Astrocyte (in vitro differentiated cells and primary cell): ENCODE results near the gene FOXL3. TPM values are rescaled to one million over a fixed set of nuclear protein-coding genes. Genes with fewer than 3 reads are reported as not detected.

ENCODE experiments used
- DNase-seq: peaks from one replicate; pipeline ENCODE4 v3.0.0-alpha.2; 2010; ENCODE audit warnings: low read depth
- FAIRE-seq: peaks from 2 replicates; lab custom pipeline; 2011; peaks lifted over from hg19 to GRCh38; lab: Jason Lieb, UNC
- H2AFZ ChIP-seq: 2 replicates; pipeline ENCODE4 v1.6.0; 2012; ENCODE audit warnings: low read depth, low read length, inconsistent platforms
- H3K27ac ChIP-seq: 2 replicates; pipeline ENCODE4 v1.5.1; 2011; ENCODE audit warnings: low read depth, low read length, inconsistent platforms
- H3K27me3 ChIP-seq: 2 replicates; pipeline ENCODE4 v1.6.0; 2011; ENCODE audit warnings: low read length, inconsistent platforms; ENCODE audit not compliant: insufficient read depth
- H3K36me3 ChIP-seq: 2 replicates; pipeline ENCODE4 v1.5.1; 2011; ENCODE audit warnings: low read length, inconsistent platforms; ENCODE audit not compliant: insufficient read depth
- H3K4me1 ChIP-seq: 2 replicates; pipeline ENCODE4 v1.5.1; 2011; ENCODE audit warnings: low read length, inconsistent platforms; ENCODE audit not compliant: insufficient read depth
- H3K4me2 ChIP-seq: 2 replicates; pipeline ENCODE4 v1.6.0; 2012; ENCODE audit warnings: low read length, inconsistent platforms
- H3K4me3 ChIP-seq: 2 replicates; pipeline ENCODE4 v1.5.1; 2011; ENCODE audit warnings: low read depth, mild to moderate bottlenecking, low read length, inconsistent platforms; ENCODE audit not compliant: insufficient read depth
- H3K79me2 ChIP-seq: 2 replicates; pipeline ENCODE4 v1.6.0; 2012; ENCODE audit warnings: mild to moderate bottlenecking, low read length, inconsistent platforms; ENCODE audit not compliant: insufficient read depth
- H3K9ac ChIP-seq: 2 replicates; pipeline ENCODE4 v1.6.0; 2012; ENCODE audit warnings: mild to moderate bottlenecking, low read length, inconsistent platforms
- H3K9me3 ChIP-seq: 2 replicates; pipeline ENCODE4 v1.5.1; 2012; ENCODE audit warnings: low read depth, mild to moderate bottlenecking, low read length, inconsistent platforms; ENCODE audit not compliant: insufficient read depth
- H4K20me1 ChIP-seq: 2 replicates; pipeline ENCODE4 v1.6.0; 2012; ENCODE audit warnings: low read length, inconsistent platforms; ENCODE audit not compliant: insufficient read depth
- H3K27ac Mint-ChIP-seq: one replicate; pipeline ENCODE4 v1.8.0; 2021; ENCODE audit warnings: mild to moderate bottlenecking, mixed read lengths; ENCODE audit not compliant: unreplicated experiment
- H3K27me3 Mint-ChIP-seq: one replicate; pipeline ENCODE4 v1.8.0; 2021; ENCODE audit warnings: low read depth, mixed read lengths; ENCODE audit not compliant: unreplicated experiment
- H3K36me3 Mint-ChIP-seq: one replicate; pipeline ENCODE4 v1.8.0; 2021; ENCODE audit warnings: low read depth, mixed read lengths; ENCODE audit not compliant: unreplicated experiment
- H3K4me1 Mint-ChIP-seq: one replicate; pipeline ENCODE4 v1.8.0; 2021; ENCODE audit warnings: low read depth, mixed read lengths; ENCODE audit not compliant: unreplicated experiment
- H3K4me3 Mint-ChIP-seq: one replicate; pipeline ENCODE4 v1.8.0; 2021; ENCODE audit warnings: mild to moderate bottlenecking, moderate library complexity, mixed read lengths; ENCODE audit not compliant: unreplicated experiment
- H3K9me3 Mint-ChIP-seq: one replicate; pipeline ENCODE4 v1.8.0; 2021; ENCODE audit warnings: mild to moderate bottlenecking, mixed read lengths; ENCODE audit not compliant: unreplicated experiment
- CTCF ChIP-seq: IDR thresholded peaks from 2 replicates; pipeline ENCODE4 v1.5.1; 2011; ENCODE audit warnings: low read depth, mild to moderate bottlenecking, inconsistent platforms, low read length, moderate library complexity; ENCODE audit not compliant: insufficient read depth
- EZH2 ChIP-seq: IDR thresholded peaks from 2 replicates; pipeline ENCODE4 v1.6.1; 2012; ENCODE audit warnings: mild to moderate bottlenecking, low read length, inconsistent platforms; ENCODE audit not compliant: insufficient read depth
- total RNA-seq: library from RNA; stranded (reverse); gene quantifications from 2 replicates; pipeline ENCODE4 v1.2.1, GENCODE V29; 2021

Gene FOXL3
- total RNA-seq, 1 donor from 2014 or later, result not detected

- peaks cover 56% of the 10 kb centered on the region for H3K27me3 ChIP-seq
- peaks cover 31% of the 10 kb centered on the region for H3K27me3 Mint-ChIP-seq
- H3K4me3 Mint-ChIP-seq, result no peak overlapping the region
These were observed 2.3 kb downstream of the FOXL3 start for GRCh38 chr7:292226-292625.

DNA sequence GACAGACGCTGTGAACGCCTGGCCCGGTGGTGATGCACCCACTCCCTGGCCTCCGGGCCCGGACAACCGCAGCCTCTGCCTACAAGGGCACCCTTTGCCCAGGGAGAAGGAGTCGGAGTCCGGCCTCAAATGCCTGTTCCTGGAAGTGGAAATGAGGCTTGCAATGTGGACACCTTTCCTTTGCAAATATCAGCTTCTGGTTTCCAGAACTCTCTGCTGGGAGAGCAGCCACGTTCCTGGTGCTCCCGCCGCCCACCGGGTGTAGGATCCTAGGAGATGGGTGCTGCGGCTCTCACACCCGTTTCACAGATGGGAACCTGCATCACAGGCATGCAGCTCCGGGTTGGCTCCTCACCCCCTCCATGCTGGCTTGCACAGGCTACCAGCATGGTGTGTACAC lies 2.9 kb downstream of the FOXL3 start:
- no peak for DNase-seq

More at GRCh38 chr7:292226-292625, 2.3 kb downstream of the FOXL3 start:
- Histone ChIP-seq H3K79me2 (no peaks in the 10 kb centered on the region), H3K27ac (no peak overlapping the region), H3K4me2 (no peak overlapping the region), H3K9ac (no peak overlapping the region), H3K4me1 (no peaks in the 10 kb centered on the region), H2AFZ (no peak overlapping the region), H3K9me3 (no peaks in the 10 kb centered on the region), H4K20me1 (no peaks in the 10 kb centered on the region), H3K36me3 (no peaks in the 10 kb centered on the region), H3K4me3 (no peak overlapping the region)
- no peak for TF ChIP-seq EZH2
- TF ChIP-seq CTCF, result no peak
- FAIRE-seq (no peak), DNase-seq (no peak)
- H3K27ac Mint-ChIP-seq, result no peak overlapping the region
- H3K9me3 Mint-ChIP-seq, result peaks cover 3% of the 10 kb centered on the region
- no peaks in the 10 kb centered on the region for H3K36me3 Mint-ChIP-seq
- no peaks in the 10 kb centered on the region for H3K4me1 Mint-ChIP-seq

More for the DNA sequence above, 2.9 kb downstream of the FOXL3 start:
- TF ChIP-seq EZH2 (no peak), CTCF (no peak)
- Histone ChIP-seq H3K36me3 (no peaks in the 10 kb centered on the region), H4K20me1 (no peaks in the 10 kb centered on the region), H3K4me1 (no peaks in the 10 kb centered on the region), H3K79me2 (no peaks in the 10 kb centered on the region), H3K9me3 (no peaks in the 10 kb centered on the region), H3K27me3 (peaks cover 52% of the 10 kb centered on the region), H3K9ac (no peak overlapping the region), H2AFZ (no peak overlapping the region), H3K27ac (no peak overlapping the region), H3K4me3 (no peak overlapping the region), H3K4me2 (no peak overlapping the region)
- H3K4me1 Mint-ChIP-seq, result no peaks in the 10 kb centered on the region
- no peak for FAIRE-seq
- H3K27ac Mint-ChIP-seq, result no peak overlapping the region
- H3K9me3 Mint-ChIP-seq, result peaks cover 3% of the 10 kb centered on the region
- H3K36me3 Mint-ChIP-seq, result no peaks in the 10 kb centered on the region
- no peak overlapping the region for H3K4me3 Mint-ChIP-seq
- peaks cover 31% of the 10 kb centered on the region for H3K27me3 Mint-ChIP-seq
